ENCODE results near the gene ZNF521.

GRCh38 chr18:25282896-25283703, 68.9 kb downstream of the ZNF521 start:
- TF ChIP-seq CTCF (IDR thresholded peaks at IDR 0.05) (no peak), POLR2A (IDR thresholded peaks at IDR 0.05) (no peak)

All from thyroid gland (tissue), 4 donors.